IMR-90 (cell line): ENCODE data around the gene RIOK2. TPM values are rescaled to one million over a fixed set of nuclear protein-coding genes. Genes with fewer than 3 reads are reported as not detected.

Experiments
- ATAC-seq: fragments of 200-7000 bp; cut with Tn5 transposase; 2 replicates; pipeline ENCODE4 v1.9.1; 2020; ENCODE audit warnings: low read depth, mild to moderate bottlenecking, moderate library complexity
- BruUV-seq: library from RNA; stranded (reverse); fragments of 400-500 nt; replicated peaks from 2 replicates; lab custom pipeline; 2021; lab: Mats Ljungman, UMichigan
- CTCF ChIA-PET: fragments of 300-600 bp; formaldehyde crosslinking; extraction: SDS; loops from one replicate; lab custom pipeline; 2021; ENCODE audit warnings: antibody characterized with exemption; lab: Yijun Ruan, JAX
- POLR2A ChIA-PET: fragments of 300-600 bp; sonication (Branson Sonifier 250); formaldehyde crosslinking; loops from one replicate; lab custom pipeline; 2022; ENCODE audit warnings: antibody characterized with exemption; ENCODE audit not compliant: unreplicated experiment; lab: Charles Lee
- DNase-seq: peaks from one replicate; pipeline ENCODE4 v3.0.0; 2013
- H2AFZ ChIP-seq: replicated peaks from 2 replicates; pipeline ENCODE3; 2013; ENCODE audit warnings: low read length, mild to moderate bottlenecking; ENCODE audit not compliant: poor library complexity
- H2AK5ac ChIP-seq: 2 replicates; pipeline ENCODE4 v1.6.1; 2013; ENCODE audit warnings: low read depth, low read length, inconsistent platforms
- H2AK9ac ChIP-seq: replicated peaks from 2 replicates; pipeline ENCODE3; 2013; ENCODE audit warnings: mild to moderate bottlenecking, low read depth, low read length, moderate library complexity; ENCODE audit not compliant: poor library complexity
- H2BK120ac ChIP-seq: 2 replicates; pipeline ENCODE4 v1.6.1; 2013; ENCODE audit warnings: low read depth, low read length, inconsistent platforms
- H2BK15ac ChIP-seq: 3 replicates; pipeline ENCODE4 v1.6.1; 2013; ENCODE audit warnings: low read depth, low read length, inconsistent platforms
- H2BK20ac ChIP-seq: 2 replicates; pipeline ENCODE4 v1.6.1; 2013; ENCODE audit warnings: low read depth, mild to moderate bottlenecking, inconsistent platforms, low read length, moderate library complexity
- H2BK5ac ChIP-seq: 2 replicates; pipeline ENCODE4 v1.6.1; 2013; ENCODE audit warnings: mild to moderate bottlenecking, low read depth, low read length, inconsistent platforms; ENCODE audit not compliant: poor library complexity, severe bottlenecking
- H3K14ac ChIP-seq: replicated peaks from 2 replicates; pipeline ENCODE4 v1.6.1; 2013; ENCODE audit warnings: low read depth, low read length, inconsistent platforms
- H3K18ac ChIP-seq: 2 replicates; pipeline ENCODE4 v1.6.1; 2013; ENCODE audit warnings: low read depth, low read length, control low read depth
- H3K23ac ChIP-seq: 2 replicates; pipeline ENCODE4 v1.6.1; 2013; ENCODE audit warnings: low read depth, low read length, inconsistent platforms
- H3K27ac ChIP-seq: 2 replicates; pipeline ENCODE4 v1.5.1; 2013; ENCODE audit warnings: mild to moderate bottlenecking, control low read depth, low read length; ENCODE audit not compliant: insufficient read depth
- H3K27me3 ChIP-seq: 2 replicates; pipeline ENCODE4 v1.6.1; 2013; ENCODE audit warnings: low read length; ENCODE audit not compliant: control insufficient read depth, insufficient read depth
- H3K36me3 ChIP-seq: 2 replicates; pipeline ENCODE4 v1.6.1; 2013; ENCODE audit warnings: low read length, mixed read lengths; ENCODE audit not compliant: control insufficient read depth, insufficient read depth
- H3K4ac ChIP-seq: 2 replicates; pipeline ENCODE4 v1.6.1; 2013; ENCODE audit warnings: low read depth, low read length, inconsistent platforms
- H3K4me1 ChIP-seq: 2 replicates; pipeline ENCODE4 v1.6.1; 2013; ENCODE audit warnings: low read length, mixed read lengths; ENCODE audit not compliant: control insufficient read depth, insufficient read depth
- H3K4me2 ChIP-seq: 2 replicates; pipeline ENCODE4 v1.6.1; 2013; ENCODE audit warnings: low read depth, mild to moderate bottlenecking, control low read depth, low read length, moderate library complexity
- H3K4me3 ChIP-seq: 2 replicates; pipeline ENCODE4 v1.5.1; 2013; ENCODE audit warnings: low read depth, mild to moderate bottlenecking, control low read depth, low read length, moderate library complexity; ENCODE audit not compliant: insufficient read depth
- H3K56ac ChIP-seq: 2 replicates; pipeline ENCODE4 v1.6.1; 2013; ENCODE audit warnings: low read length, inconsistent platforms; ENCODE audit not compliant: insufficient read depth; ENCODE audit errors: extremely low read depth
- H3K79me1 ChIP-seq, 2 experiments: 2 replicates each; pipeline ENCODE4 v1.6.1; 2013; ENCODE audit warnings: low read length in 2 of 2, inconsistent platforms in 1 of 2, low read depth in 1 of 2
- H3K9ac ChIP-seq: 2 replicates; pipeline ENCODE4 v1.6.1; 2013; ENCODE audit warnings: low read depth, low read length, control low read depth
- H3K9me1 ChIP-seq: 2 replicates; pipeline ENCODE4 v1.6.1; 2013; ENCODE audit warnings: low read length, inconsistent platforms; ENCODE audit not compliant: insufficient read depth
- H3K9me3 ChIP-seq: 2 replicates; pipeline ENCODE4 v1.6.1; 2013; ENCODE audit warnings: low read length; ENCODE audit not compliant: control insufficient read depth, insufficient read depth
- H4K20me1 ChIP-seq: 2 replicates; pipeline ENCODE4 v1.6.1; 2013; ENCODE audit warnings: low read length, inconsistent platforms; ENCODE audit not compliant: insufficient read depth
- H4K5ac ChIP-seq: 2 replicates; pipeline ENCODE4 v1.6.1; 2013; ENCODE audit warnings: mild to moderate bottlenecking, low read depth, low read length, control low read depth
- H4K8ac ChIP-seq, 2 experiments: 2 replicates each; pipeline ENCODE4 v1.6.1; 2013; ENCODE audit warnings: low read depth in 2 of 2, low read length in 2 of 2, control low read depth in 1 of 2, inconsistent platforms in 1 of 2
- H4K91ac ChIP-seq: 2 replicates; pipeline ENCODE4 v1.6.1; 2013; ENCODE audit warnings: low read depth, low read length, inconsistent platforms; ENCODE audit not compliant: insufficient read depth
- BHLHE40 ChIP-seq: fragments of 150-350 bp; IDR thresholded peaks from 2 replicates; pipeline ENCODE4 v1.6.1; 2016; ENCODE audit warnings: mild to moderate bottlenecking, low read depth, low read length
- CEBPB ChIP-seq: IDR thresholded peaks from 2 replicates; pipeline ENCODE4 v1.6.1; 2012; ENCODE audit warnings: low read depth, low read length, improper control_type of control experiment
- CHD1 ChIP-seq: IDR thresholded peaks from 2 replicates; pipeline ENCODE4 v1.6.1; 2012; ENCODE audit warnings: low read depth, low read length, improper control_type of control experiment
- CTCF ChIP-seq: conservative IDR thresholded peaks from 2 replicates; pipeline ENCODE4 v1.5.1; 2012; ENCODE audit warnings: mild to moderate bottlenecking, low read depth, low read length, improper control_type of control experiment
- ELK1 ChIP-seq: fragments of 150-350 bp; IDR thresholded peaks from 2 replicates; pipeline ENCODE4 v1.6.1; 2016; ENCODE audit warnings: low read depth, mild to moderate bottlenecking, low read length, moderate library complexity, borderline replicate concordance
- FOS ChIP-seq: fragments of 150-350 bp; IDR thresholded peaks from 2 replicates; pipeline ENCODE4 v1.6.1; 2016; ENCODE audit warnings: low read depth, low read length
- MAFK ChIP-seq: IDR thresholded peaks from 2 replicates; pipeline ENCODE4 v1.6.1; 2012; ENCODE audit warnings: low read depth, low read length, improper control_type of control experiment
- MAZ ChIP-seq: IDR thresholded peaks from 2 replicates; pipeline ENCODE4 v1.6.1; 2012; ENCODE audit warnings: low read depth, mild to moderate bottlenecking, low read length, improper control_type of control experiment, moderate library complexity, borderline replicate concordance
- MXI1 ChIP-seq: IDR thresholded peaks from 2 replicates; pipeline ENCODE4 v1.6.1; 2012; ENCODE audit warnings: low read depth, mild to moderate bottlenecking, low read length, moderate library complexity, borderline replicate concordance
- NFE2L2 ChIP-seq: fragments of 150-350 bp; IDR thresholded peaks from 2 replicates; pipeline ENCODE4 v1.6.1; 2016; ENCODE audit warnings: low read depth, mild to moderate bottlenecking, low read length
- POLR2A ChIP-seq: IDR thresholded peaks from 2 replicates; pipeline ENCODE4 v1.6.1; 2012; ENCODE audit warnings: mild to moderate bottlenecking, low read depth, low read length
- RAD21 ChIP-seq: IDR thresholded peaks from 2 replicates; pipeline ENCODE4 v1.6.1; 2012; ENCODE audit warnings: low read length, improper control_type of control experiment
- RCOR1 ChIP-seq: IDR thresholded peaks from 2 replicates; pipeline ENCODE4 v1.6.1; 2012; ENCODE audit warnings: mild to moderate bottlenecking, low read length, improper control_type of control experiment; ENCODE audit not compliant: insufficient replicate concordance
- RFX5 ChIP-seq: IDR thresholded peaks from 2 replicates; pipeline ENCODE4 v1.8.0; 2012; ENCODE audit warnings: low read depth, mild to moderate bottlenecking, low read length, moderate library complexity
- SMC3 ChIP-seq: fragments of 150-350 bp; IDR thresholded peaks from 2 replicates; pipeline ENCODE4 v1.6.1; 2016; ENCODE audit warnings: low read depth, mild to moderate bottlenecking, antibody characterized with exemption, low read length, moderate library complexity
- USF2 ChIP-seq: fragments of 150-350 bp; IDR thresholded peaks from 2 replicates; pipeline ENCODE4 v1.6.1; 2017; ENCODE audit warnings: mild to moderate bottlenecking, antibody characterized with exemption, low read length, low read depth
- WGBS, 2 experiments: methylation state at CpG; one replicate each; pipeline versions ENCODE4 v1.1.5 to v1.1.7; 2013; ENCODE audit warnings: missing lambda C conversion rate in 2 of 2; ENCODE audit not compliant: insufficient read length in 1 of 2; ENCODE audit errors: extremely low coverage in 2 of 2; 5-methylcytosine and 5-hydroxymethylcytosine counted together
- dilution Hi-C: fragments of 300-500 bp; cut with HindIII; formaldehyde crosslinking; loops from one replicate; pipeline ENCODE4 v1.14.3; 2018; ENCODE audit warnings: low sequenced_read_pairs; ENCODE audit not compliant: unreplicated experiment
- in situ Hi-C: fragments of 300-500 bp; cut with MboI; formaldehyde crosslinking; loops from 3 replicates; pipeline ENCODE4 v1.14.3; 2019; ENCODE audit warnings: low sequenced_read_pairs, inconsistent platforms, mixed read lengths
- intact Hi-C: fragments of 100-400 bp; cut with micrococcal nuclease; formaldehyde crosslinking; loops from 2 replicates; pipeline ENCODE4 v1.10.0; 2022
- polyA plus RNA-seq, 3 experiments: library from polyadenylated mRNA; depleted of rRNA; stranded (reverse); fragments of >200 nt; gene quantifications; 2 replicates each; pipeline ENCODE4 v1.2.3, GENCODE V29; 2012; ENCODE audit warnings: low replicate concordance in 1 of 3
- total RNA-seq: library from RNA; depleted of rRNA; stranded (reverse); fragments of >200 nt; gene quantifications from 2 replicates; pipeline ENCODE4 v1.2.3, GENCODE V29; 2012

Gene RIOK2
- total and polyA plus RNA-seq, 2 of the 4 experiments (the other 2 are of a cell fraction) = 10.7 to 17.7 TPM

- POLR2A ChIA-PET = no interaction called here
- intact Hi-C loops = no loop called here
- CTCF ChIA-PET = no interaction called here
- Histone ChIP-seq H2AK9ac (no peak overlapping the region), H3K36me3 (no peaks in the 10 kb centered on the region), H3K4me3 (no peak overlapping the region), H2BK120ac (no peak overlapping the region), H4K5ac (no peak overlapping the region), H3K18ac (no peak overlapping the region), H3K9me3 (no peaks in the 10 kb centered on the region), H2BK15ac (no peak overlapping the region), H4K8ac (no peak overlapping the region), H4K20me1 (no peaks in the 10 kb centered on the region), H2BK5ac (no peak overlapping the region), H3K23ac (no peak overlapping the region), H2AK5ac (no peak overlapping the region), H3K4me1 (no peaks in the 10 kb centered on the region), H2BK20ac (no peak overlapping the region), H3K4ac (no peak overlapping the region), H3K9ac (no peak overlapping the region), H4K91ac (no peak overlapping the region), H3K79me1 (no peaks in the 10 kb centered on the region), H3K4me2 (no peak overlapping the region), H3K27me3 (peaks cover 37% of the 10 kb centered on the region), H3K27ac (no peak overlapping the region), H3K56ac (no peak overlapping the region), H3K9me1 (no peaks in the 10 kb centered on the region), H2AFZ (no peak overlapping the region), H3K14ac (no peak overlapping the region)
- in situ Hi-C loops = no loop called here
- WGBS, 2 experiments = 50% methylated on average over 1 of the region's 5 CpGs; no CpG with 5 or more reads in 1 of the 2 experiments
- DNase-seq (no peak), ATAC-seq (no peak)
- TF ChIP-seq RAD21 (no peak), NFE2L2 (no peak), RFX5 (no peak), MAFK (no peak), RCOR1 (no peak), MAZ (no peak), ELK1 (no peak), CTCF (no peak), CEBPB (no peak), USF2 (no peak), MXI1 (no peak), POLR2A (no peak), FOS (no peak), CHD1 (no peak), SMC3 (no peak), BHLHE40 (no peak)
- no TSS peak for BruUV-seq
- dilution Hi-C loops = no loop called here
Observed at GRCh38 chr5:97111004-97111403, 72.0 kb downstream of the RIOK2 start.
